Subcutaneous abdominal adipose tissue (tissue), 5 donors: ENCODE data around the gene TM6SF1.

Source experiments
- H3K27ac ChIP-seq: one replicate; pipeline ENCODE4 v1.7.0; 2013; ENCODE audit warnings: low read depth, mild to moderate bottlenecking, inconsistent platforms, low read length, moderate library complexity
- H3K27me3 ChIP-seq, 5 donors: one replicate each; pipeline ENCODE4 v1.7.0; 2013; ENCODE audit warnings: low read length in 5 of 5, inconsistent platforms in 1 of 5; ENCODE audit not compliant: control insufficient read depth in 5 of 5, insufficient read depth in 4 of 5
- H3K36me3 ChIP-seq, 5 donors: one replicate each; pipeline ENCODE4 v1.7.0; 2013; ENCODE audit warnings: low read length in 5 of 5; ENCODE audit not compliant: control insufficient read depth in 5 of 5, insufficient read depth in 5 of 5
- H3K4me1 ChIP-seq, 5 donors: one replicate each; pipeline ENCODE4 v1.7.0; 2013; ENCODE audit warnings: low read length in 5 of 5, mild to moderate bottlenecking in 3 of 5, moderate library complexity in 1 of 5; ENCODE audit not compliant: control insufficient read depth in 5 of 5, insufficient read depth in 5 of 5
- H3K4me3 ChIP-seq, 5 donors: one replicate each; pipeline ENCODE4 v1.7.0; 2013; ENCODE audit warnings: low read length in 5 of 5, low read depth in 1 of 5
- H3K9ac ChIP-seq, 5 donors: one replicate each; pipeline ENCODE4 v1.7.0; 2013; ENCODE audit warnings: low read length in 5 of 5, mild to moderate bottlenecking in 4 of 5, moderate library complexity in 3 of 5
- H3K9me3 ChIP-seq, 5 donors: one replicate each; pipeline ENCODE4 v1.7.0; 2013; ENCODE audit warnings: low read length in 5 of 5; ENCODE audit not compliant: control insufficient read depth in 5 of 5
- donor health status: healthy.
- donor health status: healthy.
- donor health status: healthy.
- donor health status: healthy.
- donor health status: healthy.

TM6SF1 gene

GRCh38 chr15:83104141-83104540 is 3.3 kb upstream of the TM6SF1 start:
- Histone ChIP-seq H3K27me3 (peaks cover 11 to 22% (median 13%) of the 10 kb centered on the region in 5 donors), H3K36me3 (no peaks in the 10 kb centered on the region), H3K27ac (no peak overlapping the region), H3K4me3 (no peak overlapping the region), H3K4me1 (peaks cover 0 to 24% (median 20%) of the 10 kb centered on the region in 5 donors), H3K9ac (no peak overlapping the region), H3K9me3 (no peaks in the 10 kb centered on the region)

DNA sequence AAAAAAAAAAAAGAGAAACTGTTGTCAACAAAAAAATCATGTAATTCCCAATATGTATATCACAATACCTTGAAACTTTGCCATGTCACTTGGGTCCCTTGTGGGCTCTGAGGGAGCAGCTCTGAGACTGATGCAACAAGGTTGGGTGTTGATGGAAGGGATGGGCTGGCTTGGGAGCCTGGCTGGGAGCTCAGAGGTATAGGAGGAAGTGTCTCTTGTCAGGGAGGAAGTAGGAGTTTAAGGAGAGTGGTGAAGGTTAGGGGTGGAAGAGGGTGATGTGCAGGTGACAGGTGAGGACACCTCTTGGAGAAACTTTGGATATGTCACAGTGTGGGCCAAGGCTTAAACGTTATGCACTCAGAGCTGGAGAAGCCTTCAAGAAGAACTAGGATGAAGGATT is 2.0 kb upstream of the TM6SF1 start:
- Histone ChIP-seq H3K9me3 (no peaks in the 10 kb centered on the region), H3K27ac (no peak overlapping the region), H3K9ac (no peak overlapping the region), H3K36me3 (no peaks in the 10 kb centered on the region), H3K4me1 (peaks cover 0 to 37% (median 26%) of the 10 kb centered on the region in 5 donors), H3K27me3 (peaks cover 16 to 22% (median 19%) of the 10 kb centered on the region in 5 donors), H3K4me3 (no peak overlapping the region)

DNA sequence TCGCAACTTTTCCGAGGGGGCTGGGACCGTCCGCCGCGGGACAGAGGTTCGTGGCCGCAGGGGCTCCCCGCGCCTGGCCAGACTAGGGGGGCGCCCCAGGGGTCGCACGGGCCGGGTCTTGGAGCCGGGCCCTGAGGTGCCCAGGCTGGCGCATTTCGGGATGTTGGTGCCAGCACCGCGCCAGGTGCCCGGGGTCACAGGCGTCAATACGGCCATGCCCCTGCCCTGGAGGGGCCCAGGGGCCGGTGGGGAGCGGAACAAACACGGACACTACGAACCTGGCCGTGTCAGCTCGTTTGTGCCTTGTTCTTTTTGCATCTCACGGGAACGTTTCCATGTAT is 366 bp downstream of the TM6SF1 start:
- Histone ChIP-seq H3K9me3 (no peaks in the 10 kb centered on the region), H3K9ac (peak overlapping the region in 3 of 5 donors; percentile 33 to 68 (median 64)), H3K4me1 (peaks cover 0 to 46% (median 33%) of the 10 kb centered on the region in 5 donors), H3K36me3 (no peaks in the 10 kb centered on the region), H3K4me3 (peak overlapping the region; percentile 52 to 69 (median 66)), H3K27me3 (peaks cover 16 to 22% (median 16%) of the 10 kb centered on the region in 5 donors), H3K27ac (no peak overlapping the region)

DNA sequence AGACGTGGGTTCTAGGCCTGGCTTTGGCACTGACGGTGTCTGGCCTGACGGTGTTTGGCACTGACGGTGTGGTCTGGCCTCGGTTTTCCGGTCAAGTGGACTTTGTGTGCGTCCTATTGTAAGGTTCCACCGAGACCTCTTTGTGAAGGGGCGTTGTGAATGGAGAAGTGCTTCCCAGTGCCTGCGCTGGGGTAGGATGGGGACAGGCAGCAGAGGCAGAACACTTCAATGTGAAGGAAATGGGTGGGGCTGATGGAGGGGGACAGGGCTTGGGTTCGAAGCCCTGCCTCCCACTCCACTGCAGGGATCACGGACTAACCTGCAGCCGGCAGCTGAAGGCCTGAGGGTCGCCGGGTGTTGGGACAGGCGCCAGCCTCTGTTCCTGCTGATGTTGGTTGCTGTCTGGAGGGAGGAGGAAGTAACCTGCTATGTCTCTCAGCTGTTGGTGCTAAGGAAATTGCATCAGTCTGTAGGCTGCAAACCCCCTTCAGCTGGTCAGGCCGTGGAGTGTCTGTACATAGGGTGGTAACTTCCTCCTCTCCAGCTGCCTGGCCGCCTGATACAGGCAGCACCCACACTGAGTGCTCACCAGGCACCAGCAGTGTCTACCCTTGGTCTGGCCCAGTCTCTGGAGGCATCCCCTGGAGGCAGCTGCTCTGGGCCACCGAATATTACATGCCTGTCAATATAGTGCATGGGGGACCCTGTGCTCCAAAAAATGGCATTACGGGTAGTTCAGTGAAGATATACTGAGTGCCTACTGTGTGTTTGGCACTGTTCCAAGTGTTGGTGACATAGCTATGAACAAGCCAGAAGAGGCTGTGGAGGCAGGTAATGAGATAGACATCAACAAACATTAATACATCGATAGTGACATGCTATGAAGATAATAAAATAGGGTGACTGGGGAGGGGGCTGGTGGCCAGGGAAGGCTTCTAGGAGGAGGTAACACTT is 1.1 kb downstream of the TM6SF1 start:
- Histone ChIP-seq H3K27ac (no peak overlapping the region), H3K4me3 (peak overlapping the region; percentile 52 to 69 (median 66)), H3K9me3 (no peaks in the 10 kb centered on the region), H3K9ac (peak overlapping the region in 3 of 5 donors; percentile 33 to 68 (median 64)), H3K27me3 (peaks cover 16 to 22% (median 16%) of the 10 kb centered on the region in 5 donors), H3K36me3 (no peaks in the 10 kb centered on the region), H3K4me1 (peaks cover 1 to 53% (median 40%) of the 10 kb centered on the region in 5 donors)

GRCh38 chr15:83109532-83109931 is 2.1 kb downstream of the TM6SF1 start:
- H3K9me3 ChIP-seq, result no peaks in the 10 kb centered on the region
- H3K4me3 ChIP-seq, result no peak overlapping the region
- peaks cover 12 to 19% (median 16%) of the 10 kb centered on the region in 5 donors for H3K27me3 ChIP-seq
- no peak overlapping the region for H3K27ac ChIP-seq
- H3K9ac ChIP-seq, result no peak overlapping the region
- H3K4me1 ChIP-seq, result peaks cover 3 to 63% (median 40%) of the 10 kb centered on the region in 5 donors
- no peaks in the 10 kb centered on the region for H3K36me3 ChIP-seq

DNA sequence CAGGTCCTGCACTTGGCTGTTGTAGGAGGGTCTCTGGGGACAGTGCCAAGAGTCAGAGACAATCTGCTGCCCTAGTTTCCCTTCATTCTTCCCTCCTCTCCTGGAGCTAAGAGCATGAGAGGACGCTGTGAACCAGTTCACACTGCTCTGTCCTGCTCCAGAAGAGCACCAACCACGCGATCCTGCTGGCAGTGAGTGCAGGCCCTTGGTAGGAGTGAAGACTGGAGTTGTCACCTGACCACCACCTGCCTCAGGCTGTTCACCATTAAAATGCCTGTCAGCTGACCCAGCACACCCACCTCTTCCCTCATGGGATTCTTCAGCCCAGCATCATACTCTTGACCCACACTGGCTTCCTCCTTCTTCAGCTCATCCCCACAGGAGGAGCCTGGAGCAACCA is 2.9 kb downstream of the TM6SF1 start:
- Histone ChIP-seq H3K9ac (no peak overlapping the region), H3K4me3 (no peak overlapping the region), H3K27me3 (peaks cover 12 to 19% (median 16%) of the 10 kb centered on the region in 5 donors), H3K4me1 (peaks cover 3 to 66% (median 40%) of the 10 kb centered on the region in 5 donors), H3K9me3 (no peaks in the 10 kb centered on the region), H3K36me3 (peaks cover 0 to 2% (median 0%) of the 10 kb centered on the region in 5 donors), H3K27ac (no peak overlapping the region)

- Histone ChIP-seq H3K4me3 (no peak overlapping the region), H3K9ac (no peak overlapping the region), H3K4me1 (peaks cover 3 to 66% (median 40%) of the 10 kb centered on the region in 5 donors), H3K27me3 (peaks cover 12 to 19% (median 16%) of the 10 kb centered on the region in 5 donors), H3K36me3 (peaks cover 0 to 8% (median 0%) of the 10 kb centered on the region in 5 donors), H3K27ac (no peak overlapping the region), H3K9me3 (no peaks in the 10 kb centered on the region)
Measured at GRCh38 chr15:83111149-83111548, 3.7 kb downstream of the TM6SF1 start.

- no peaks in the 10 kb centered on the region for H3K9me3 ChIP-seq
- peak overlapping the region in 1 of 5 donors; percentile 2 for H3K4me3 ChIP-seq
- peak overlapping the region; percentile 54 for H3K27ac ChIP-seq
- H3K9ac ChIP-seq, result no peak overlapping the region
- H3K4me1 ChIP-seq, result peaks cover 3 to 60% (median 35%) of the 10 kb centered on the region in 5 donors
- H3K27me3 ChIP-seq, result peaks cover 11 to 19% (median 16%) of the 10 kb centered on the region in 5 donors
- peaks cover 0 to 14% (median 3%) of the 10 kb centered on the region in 5 donors for H3K36me3 ChIP-seq
Measured at GRCh38 chr15:83112233-83112955, 4.9 kb downstream of the TM6SF1 start.

GRCh38 chr15:83112956-83113299 is 5.5 kb downstream of the TM6SF1 start:
- peak overlapping the region; percentile 54 for H3K27ac ChIP-seq
- H3K9me3 ChIP-seq, result no peaks in the 10 kb centered on the region
- no peak overlapping the region for H3K4me3 ChIP-seq
- peaks cover 3 to 57% (median 31%) of the 10 kb centered on the region in 5 donors for H3K4me1 ChIP-seq
- peaks cover 9 to 18% (median 13%) of the 10 kb centered on the region in 5 donors for H3K27me3 ChIP-seq
- peaks cover 0 to 15% (median 3%) of the 10 kb centered on the region in 5 donors for H3K36me3 ChIP-seq
- H3K9ac ChIP-seq, result peak overlapping the region in 1 of 5 donors; percentile 0
